Lower lobe of right lung (tissue), 2 donors: ENCODE data around the gene GAPT. TPM values are rescaled to one million over a fixed set of nuclear protein-coding genes. Genes with fewer than 3 reads are reported as not detected.
A peak's percentile ranks its signal among the peaks of the same experiment; 100 is the strongest.

ENCODE experiments used
- ATAC-seq, 2 donors: fragments of 200-7000 bp; cut with Tn5 transposase; one replicate each; pipeline ENCODE4 v1.9.1; 2020 to 2022; ENCODE audit warnings: mild to moderate bottlenecking in 2 of 2, moderate library complexity in 2 of 2
- DNase-seq: peaks from one replicate; pipeline ENCODE4 v3.0.0-alpha.2; 2020
- H3K27ac ChIP-seq: fragments of 200-600 bp; one replicate; pipeline ENCODE4 v1.8.0; 2022
- H3K27me3 ChIP-seq: fragments of 200-600 bp; one replicate; pipeline ENCODE4 v1.8.0; 2022; ENCODE audit warnings: low read depth
- H3K36me3 ChIP-seq: fragments of 200-600 bp; one replicate; pipeline ENCODE4 v1.8.0; 2022; ENCODE audit warnings: mild to moderate bottlenecking
- H3K4me1 ChIP-seq: fragments of 200-600 bp; one replicate; pipeline ENCODE4 v1.8.0; 2022
- H3K4me3 ChIP-seq: fragments of 200-600 bp; one replicate; pipeline ENCODE4 v1.8.0; 2022; ENCODE audit warnings: mild to moderate bottlenecking
- H3K9me3 ChIP-seq: fragments of 200-600 bp; one replicate; pipeline ENCODE4 v1.8.0; 2022
- CTCF ChIP-seq: fragments of 200-600 bp; IDR thresholded peaks from one replicate; pipeline ENCODE4 v1.8.0; 2022; ENCODE audit warnings: antibody characterized with exemption, mild to moderate bottlenecking
- intact Hi-C: fragments of 100-400 bp; cut with DNase I; formaldehyde crosslinking; loops from one replicate; pipeline ENCODE4 v1.11.0; 2022
- microRNA-seq: library from miRNA; unstranded; fragments of <30 nt; microRNA quantifications from one replicate; pipeline ENCODE4 v1.2.0, GENCODE V29; 2020; ENCODE audit warnings: borderline number of aligned reads
- total RNA-seq: library from RNA; stranded (reverse); fragmentation: NEBNext Ultra II Directional; extraction: Animal tissue kit (Norgen Biotek cat#: 25700); gene quantifications from one replicate; pipeline ENCODE4 v1.2.1, GENCODE V29; 2021
- donor health status: DM: no; HTN: yes; CAD: no; lungs with severe emphysema.

The GAPT gene
- total RNA-seq, 1 donor from 2014 or later: 6.5 TPM

GRCh38 chr5:58543723-58544122 is 52.5 kb downstream of the GAPT start:
- Histone ChIP-seq H3K36me3 (no peaks in the 10 kb centered on the region), H3K4me3 (no peak overlapping the region), H3K9me3 (no peaks in the 10 kb centered on the region), H3K27me3 (no peaks in the 10 kb centered on the region), H3K27ac (no peak overlapping the region), H3K4me1 (peaks cover 14% of the 10 kb centered on the region)
- intact Hi-C loops: no loop called here
- peak in 1 of 2 donors; percentile 15 for ATAC-seq
- DNase-seq: no peak
- no peak for TF ChIP-seq CTCF

- Histone ChIP-seq H3K4me3 (no peak overlapping the region), H3K36me3 (no peaks in the 10 kb centered on the region), H3K4me1 (peaks cover 14% of the 10 kb centered on the region), H3K27ac (peak overlapping the region; percentile 11), H3K27me3 (no peaks in the 10 kb centered on the region), H3K9me3 (no peaks in the 10 kb centered on the region)
- no peak for DNase-seq
- ATAC-seq: peak; percentile 80 to 85
- no peak for TF ChIP-seq CTCF
- intact Hi-C loops: no loop called here
These were observed 53.0 kb downstream of the GAPT start for GRCh38 chr5:58544195-58544594.

- no peak for ATAC-seq
- TF ChIP-seq CTCF: no peak
- no peaks in the 10 kb centered on the region for H3K36me3 ChIP-seq
- no peaks in the 10 kb centered on the region for H3K9me3 ChIP-seq
- no peaks in the 10 kb centered on the region for H3K27me3 ChIP-seq
- no peak for DNase-seq
- H3K4me1 ChIP-seq: peaks cover 14% of the 10 kb centered on the region
- H3K27ac ChIP-seq: peak overlapping the region; percentile 11
- intact Hi-C loops: no loop called here
- no peak overlapping the region for H3K4me3 ChIP-seq
These were observed 53.7 kb downstream of the GAPT start for GRCh38 chr5:58544926-58545325.

- ATAC-seq: peak; percentile 53 to 66
- H3K9me3 ChIP-seq: no peaks in the 10 kb centered on the region
- TF ChIP-seq CTCF: no peak
- no peak overlapping the region for H3K27ac ChIP-seq
- intact Hi-C loops: no loop called here
- no peaks in the 10 kb centered on the region for H3K36me3 ChIP-seq
- peaks cover 14% of the 10 kb centered on the region for H3K4me1 ChIP-seq
- DNase-seq: no peak
- no peaks in the 10 kb centered on the region for H3K27me3 ChIP-seq
- H3K4me3 ChIP-seq: no peak overlapping the region
These were observed 54.7 kb downstream of the GAPT start for GRCh38 chr5:58545912-58546311.

Small RNA genes within 50 kb of the gene (microRNA-seq; reads per million reads assigned to microRNA genes)
- not detected for gene MIR548AE2

Other genes starting within 250 kb of the GAPT start
- 37.5 TPM for gene PLK2, start 31.3 kb upstream of the GAPT start, total RNA-seq
- 0.30 TPM for gene RAB3C, start 91.6 kb downstream of the GAPT start, total RNA-seq